ENCODE results near the gene CCNK.

CCNK gene

DNA sequence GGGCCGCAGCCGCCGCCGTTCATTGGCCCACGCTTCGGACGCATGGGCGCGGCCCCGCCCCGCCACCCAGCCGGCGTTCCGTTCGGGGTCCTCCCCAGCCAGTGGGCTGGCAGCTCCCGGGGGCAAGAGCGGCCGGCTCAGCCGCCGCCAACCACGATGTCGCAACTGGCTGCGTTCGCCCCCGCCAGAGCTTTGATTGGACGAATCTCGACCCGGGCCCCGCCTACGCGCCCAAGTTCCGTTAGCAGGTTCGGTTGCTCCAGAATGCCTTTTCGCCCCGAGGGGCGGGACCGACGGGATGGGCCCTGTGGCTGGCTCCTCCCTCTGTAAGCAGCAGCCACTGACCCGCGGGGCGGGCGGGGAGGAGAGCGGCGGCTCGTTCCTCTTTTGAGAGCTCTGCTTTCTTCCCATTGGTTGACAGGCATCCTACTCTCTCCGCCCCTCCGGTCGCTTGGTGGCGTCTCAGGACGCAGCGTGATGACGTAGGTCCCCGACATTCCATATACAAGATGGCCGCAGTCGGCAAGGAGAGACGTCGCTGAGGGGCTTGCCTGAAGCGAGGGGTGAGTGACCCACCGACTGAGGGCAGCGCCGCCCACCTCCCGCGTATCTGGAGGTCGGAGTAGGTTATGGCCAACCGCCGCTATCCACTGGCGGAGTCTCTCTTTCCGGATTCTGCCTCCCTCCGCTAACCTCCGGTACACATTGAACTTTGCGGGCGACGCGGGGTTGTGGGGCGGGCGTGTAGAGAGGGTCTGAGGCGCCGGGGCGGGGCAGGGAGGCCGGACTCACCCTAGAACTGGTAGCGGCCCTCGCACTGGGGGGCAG, at the start of gene CCNK:
Gene CCNK (plus strand): TSS at position 493 of the 828 bp plus-strand sequence. CDS start 11,269 bp downstream, outside the sequence.
- peak; percentile 100 for DNase-seq

DNA sequence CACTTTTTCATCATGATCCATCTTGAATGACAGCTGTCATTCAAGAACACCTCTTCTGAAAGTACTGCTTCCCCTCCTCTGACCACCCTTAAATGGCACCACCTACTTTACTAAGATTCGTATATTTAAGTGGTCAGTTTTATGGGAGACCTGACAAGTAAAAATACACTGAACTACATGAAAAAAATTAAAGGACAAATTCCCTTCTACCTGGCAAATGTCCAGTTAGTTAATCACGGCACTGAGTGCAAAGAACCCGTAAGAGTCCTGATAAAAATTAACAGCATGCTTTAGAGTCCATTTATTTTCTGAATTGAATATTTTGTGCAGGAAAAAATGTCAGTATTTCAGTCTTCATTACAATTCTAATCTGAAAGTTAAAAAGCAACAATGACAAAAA, 49.2 kb upstream of the CCNK start:
- DNase-seq: no peak

DNA sequence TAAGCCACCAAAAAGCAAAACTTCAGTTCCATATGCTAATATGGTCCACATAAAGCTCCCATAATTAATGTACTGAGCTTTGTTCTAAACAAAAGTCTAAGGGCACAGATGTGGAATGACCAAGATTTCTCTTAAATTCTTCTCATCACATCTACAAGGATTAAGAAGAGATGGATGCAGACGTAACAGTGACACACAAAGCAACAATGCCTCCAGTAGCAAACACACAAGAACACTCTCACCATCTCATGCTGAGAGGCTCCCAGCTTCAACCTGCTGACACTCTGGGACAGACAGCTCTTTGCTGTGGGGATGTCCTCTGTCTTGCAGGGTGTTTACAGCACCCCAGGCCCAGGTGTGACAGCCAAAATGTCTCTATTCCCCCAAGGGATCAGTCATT, 48.7 kb upstream of the CCNK start:
- DNase-seq: peak; percentile 35

DNA sequence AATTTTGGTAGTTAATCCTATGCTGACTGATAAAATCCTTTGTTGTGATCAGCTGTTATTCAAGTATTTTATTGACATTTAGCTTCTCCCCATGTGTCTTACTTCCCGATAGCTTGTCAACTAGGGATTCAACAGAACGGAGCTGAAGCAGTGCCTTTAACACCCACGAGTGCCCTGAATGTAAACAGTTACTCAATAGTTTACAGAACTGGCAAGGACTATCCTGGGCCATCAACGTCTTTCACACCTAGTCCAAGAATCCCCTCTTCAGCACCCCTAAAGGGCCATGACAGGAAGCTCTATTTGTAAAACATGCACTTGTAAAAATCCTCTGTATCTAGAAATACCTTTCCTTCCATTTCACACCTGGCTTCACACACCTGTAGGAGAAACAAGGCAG, 45.9 kb upstream of the CCNK start:
- peak; percentile 20 for DNase-seq

DNA sequence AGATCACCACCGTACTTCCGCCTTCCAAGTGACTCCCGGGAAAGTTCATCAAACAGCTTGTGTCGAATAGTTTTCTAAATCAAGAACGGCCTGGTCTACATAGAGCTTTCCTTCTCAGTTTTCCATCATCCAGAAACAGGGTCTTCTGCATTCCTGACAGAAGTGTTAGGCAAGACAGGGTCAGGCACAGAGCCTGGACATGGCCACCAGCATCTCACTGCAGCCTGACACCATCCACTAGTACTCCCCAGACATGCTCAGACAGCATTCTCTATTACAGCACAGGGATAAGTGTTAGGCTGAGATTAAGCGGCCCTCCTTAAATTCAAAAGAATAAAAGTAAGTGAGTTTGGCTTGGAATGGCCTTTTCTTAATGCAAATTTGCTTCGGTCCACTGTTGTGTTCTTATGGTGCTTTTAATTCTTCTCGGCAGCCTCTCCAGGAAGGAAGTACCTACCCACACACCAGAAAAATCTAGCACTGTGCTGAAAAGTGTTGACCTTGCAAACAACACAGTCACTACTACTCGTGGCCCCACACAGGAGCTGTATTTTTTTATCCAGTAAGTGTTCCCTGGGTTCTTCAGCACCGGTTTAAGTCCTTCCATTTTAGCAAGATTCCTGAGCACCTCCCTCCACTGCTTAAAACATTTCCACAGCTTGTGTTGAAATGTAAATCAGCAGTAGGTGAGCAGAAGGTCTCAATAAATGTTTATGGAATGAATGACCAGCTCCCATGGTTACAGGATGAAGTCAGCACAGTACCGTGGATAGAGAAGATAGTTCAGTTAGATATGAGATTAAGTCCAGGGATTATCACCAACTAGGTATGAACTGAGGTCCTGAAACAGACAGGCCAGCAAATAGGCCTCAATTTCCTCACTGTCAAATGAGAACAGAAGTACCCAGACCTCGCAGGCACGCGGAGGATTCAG, 44.7 kb upstream of the CCNK start:
- DNase-seq: peak; percentile 41

DNA sequence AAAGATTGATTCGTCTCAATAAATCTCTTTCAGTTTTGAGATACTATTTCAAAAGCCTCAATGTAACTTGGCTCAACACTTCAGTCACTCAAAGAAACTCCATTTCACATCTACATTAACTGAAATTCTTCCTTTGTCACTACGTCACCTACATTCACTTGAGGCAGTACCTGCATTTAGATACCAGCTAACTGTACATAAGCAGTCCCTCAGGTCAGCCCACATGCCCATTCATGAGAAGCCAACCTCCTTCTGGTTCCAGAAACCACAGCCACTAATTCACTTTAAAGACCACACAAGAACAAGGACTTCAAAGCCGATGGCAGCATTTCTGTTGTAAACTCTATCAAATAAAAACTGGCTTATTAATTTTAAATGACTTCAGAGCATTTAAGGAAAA, 43.5 kb upstream of the CCNK start:
- DNase-seq: peak; percentile 24

DNA sequence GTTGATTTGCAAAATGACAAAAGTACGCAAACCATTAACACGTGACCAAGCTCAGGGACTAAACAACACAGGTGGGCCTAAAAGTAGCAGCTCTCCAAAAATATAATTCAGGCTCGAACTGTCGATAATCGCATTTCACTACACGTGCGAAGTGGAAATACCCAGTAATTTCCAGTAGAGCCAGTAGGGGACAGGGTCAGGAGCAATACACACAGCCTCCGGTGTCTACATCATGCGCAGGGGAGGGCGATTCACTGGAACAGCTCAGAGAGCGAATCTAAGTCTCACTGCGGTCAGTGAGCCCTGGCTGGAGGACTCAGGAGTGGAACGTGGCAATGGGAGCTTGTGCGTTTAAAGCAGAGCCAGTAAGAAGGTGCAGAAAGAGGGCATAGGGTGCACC, 40.9 kb upstream of the CCNK start:
- peak; percentile 39 for DNase-seq

DNA sequence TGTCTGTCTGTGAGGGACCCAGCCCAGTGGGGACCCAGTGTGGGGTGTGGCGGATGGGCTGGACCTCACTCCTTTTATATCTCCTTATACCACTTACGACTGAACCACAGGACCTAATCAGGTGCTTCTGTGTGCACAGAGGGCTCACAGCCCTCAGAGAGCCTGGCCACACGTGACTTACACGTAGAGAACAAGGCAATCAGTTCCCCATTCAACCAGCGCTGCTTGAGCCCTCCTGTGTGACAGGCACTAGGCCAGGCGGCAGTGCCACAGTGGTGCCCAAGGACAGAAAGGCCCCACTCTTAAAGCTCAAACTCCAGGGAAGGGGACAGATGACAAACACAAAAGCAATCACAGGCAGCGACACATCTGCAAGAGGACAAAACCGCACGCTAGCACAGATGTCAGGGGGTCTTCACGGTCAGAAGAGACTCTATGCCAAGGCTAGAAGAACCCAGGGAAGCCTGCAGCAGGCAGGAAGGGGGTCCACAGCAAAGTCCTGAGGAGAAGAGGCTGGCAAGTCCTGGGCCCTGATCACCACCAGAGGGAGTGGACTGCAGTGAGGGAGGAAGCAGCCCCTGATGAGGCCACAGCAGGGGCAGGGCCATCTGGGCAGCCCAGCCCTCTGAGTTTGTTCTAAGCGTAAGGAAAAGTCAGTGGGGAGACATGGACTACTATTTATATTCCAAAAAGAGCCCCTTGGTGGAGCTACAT, 39.9 kb upstream of the CCNK start:
- DNase-seq: peak; percentile 78

DNA sequence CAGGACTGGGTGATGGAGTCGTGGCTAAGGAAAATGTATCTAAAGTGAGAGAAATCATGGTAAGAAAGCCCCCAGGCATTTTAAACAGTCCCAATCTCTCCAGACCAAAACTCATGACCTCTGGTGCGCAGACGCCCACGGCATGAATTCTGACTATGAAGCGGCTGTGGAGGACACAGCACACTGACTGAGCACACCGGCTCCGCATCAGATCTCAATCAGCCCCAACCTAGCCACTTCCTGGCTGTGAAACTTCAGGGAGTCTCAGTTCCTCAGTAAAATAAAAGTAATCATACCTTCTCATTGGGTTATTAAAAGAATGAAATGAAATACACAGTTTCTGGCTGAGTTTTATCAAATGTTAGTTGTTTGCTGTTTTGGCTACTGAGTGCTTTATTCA, 39.3 kb upstream of the CCNK start:
- DNase-seq: no peak

DNA sequence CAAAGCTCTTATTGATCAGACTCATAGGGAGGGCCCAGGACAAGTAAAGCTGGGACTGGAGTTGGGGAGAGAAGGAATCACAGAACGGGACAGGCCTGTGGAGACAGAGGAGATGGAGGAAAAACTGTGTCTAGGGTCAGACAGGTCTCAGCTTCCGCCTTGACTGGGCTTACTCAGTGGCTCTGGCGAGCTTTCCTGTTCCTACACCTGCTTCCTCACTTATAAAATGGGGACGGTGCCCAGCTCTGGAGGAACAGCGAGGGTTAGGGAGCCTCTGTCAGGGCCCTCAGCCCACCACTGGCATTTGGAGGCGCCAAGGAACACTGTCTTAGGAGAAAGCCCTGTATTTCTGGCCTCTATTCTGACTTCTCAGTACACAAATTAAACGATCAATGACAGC, 35.3 kb upstream of the CCNK start:
- peak; percentile 27 for DNase-seq

DNA sequence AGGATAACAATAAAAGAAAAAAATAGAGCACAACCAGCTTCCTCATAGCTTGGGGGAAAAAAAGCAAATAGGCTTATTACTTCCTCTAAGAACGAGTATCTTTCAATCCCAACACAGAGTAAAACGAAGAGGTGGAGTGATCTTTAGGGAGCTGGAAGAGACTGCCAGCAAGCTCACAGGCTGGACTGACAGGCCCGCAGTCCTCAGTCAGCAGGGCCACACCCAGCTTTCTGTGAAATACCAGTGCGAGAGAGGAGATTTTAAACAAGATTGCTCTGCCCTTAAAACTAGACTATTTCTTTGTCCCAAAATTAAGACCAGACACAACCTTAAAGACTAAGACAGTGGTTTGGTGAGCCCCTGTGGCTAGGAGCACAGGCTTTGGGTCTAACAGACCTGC, 33.5 kb upstream of the CCNK start:
- peak; percentile 23 for DNase-seq

DNA sequence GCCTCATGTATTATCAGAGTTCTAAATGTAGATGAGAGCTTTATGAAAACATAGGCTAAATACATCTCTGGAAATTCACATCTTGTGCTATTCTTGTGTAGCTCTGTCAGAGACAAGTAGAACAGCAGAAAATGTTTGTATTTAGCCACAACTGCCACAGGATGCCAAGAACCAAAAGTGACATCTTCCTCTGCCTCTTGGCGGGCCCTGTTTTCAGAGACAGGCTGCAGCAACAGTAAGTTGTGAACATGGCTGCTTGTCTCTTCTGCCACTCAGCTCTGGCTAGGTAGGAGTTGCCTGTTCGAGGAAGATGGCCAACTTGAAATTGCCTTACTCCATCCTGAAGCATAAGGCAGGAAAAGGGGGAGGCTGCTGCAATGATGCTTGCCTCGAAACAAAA, 30.9 kb upstream of the CCNK start:
- peak; percentile 20 for DNase-seq

DNA sequence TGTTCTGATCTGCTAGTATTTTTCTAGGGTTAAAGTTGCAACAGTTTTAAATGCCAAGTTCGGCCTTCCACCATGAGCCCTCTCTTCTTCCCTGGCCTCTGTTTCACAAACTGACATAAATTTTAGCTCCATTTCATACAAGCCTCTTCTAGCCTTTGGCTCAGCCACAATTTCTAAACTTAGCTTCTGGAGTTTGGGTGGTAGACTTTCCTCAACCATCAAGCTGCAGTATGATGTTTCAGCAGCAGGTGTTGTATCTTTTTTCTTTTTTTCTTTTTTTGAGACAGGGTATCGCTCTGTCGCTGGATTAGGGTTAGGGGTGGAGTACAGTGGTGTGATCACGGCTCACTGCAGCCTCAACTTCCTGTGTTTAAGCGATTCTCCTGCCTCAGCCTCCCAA, 30.0 kb upstream of the CCNK start:
- peak; percentile 7 for DNase-seq

DNA sequence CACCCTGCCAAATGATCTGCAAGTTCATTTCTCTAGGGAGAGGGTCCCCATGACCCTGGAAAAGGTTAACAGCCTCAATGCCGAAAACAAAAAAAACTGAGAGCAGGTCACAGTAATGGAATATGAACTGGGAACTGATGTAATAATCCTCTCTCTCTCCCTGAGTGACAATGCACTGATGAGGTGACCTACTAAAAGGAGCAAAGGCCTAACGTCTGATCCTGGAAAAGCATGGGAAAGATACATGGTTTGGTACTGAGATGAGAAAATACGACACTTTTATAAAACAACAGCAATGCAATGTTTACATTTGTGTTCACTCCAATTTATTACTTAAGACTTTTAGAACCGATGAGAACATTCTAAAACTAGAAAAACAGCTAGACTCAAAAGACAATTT, 28.2 kb upstream of the CCNK start:
- peak; percentile 6 for DNase-seq

DNA sequence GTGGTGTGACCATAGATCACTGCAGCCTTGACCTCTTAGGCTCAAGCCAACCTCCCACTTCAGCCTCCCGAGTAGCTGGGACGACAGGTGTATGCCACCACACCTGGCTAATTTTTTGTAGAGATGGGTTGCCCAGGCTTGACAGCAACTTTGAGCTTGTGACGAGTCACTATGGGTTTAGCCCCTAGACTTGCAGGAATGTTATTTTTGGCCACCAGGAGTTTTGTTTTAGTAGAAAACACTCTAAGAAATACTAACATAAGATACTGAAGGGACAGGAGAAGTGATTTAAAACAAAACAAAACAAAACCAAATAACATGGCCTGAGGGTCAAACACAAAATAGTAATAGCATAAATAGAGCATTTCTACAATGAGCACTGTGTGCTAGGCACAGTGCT, 27.0 kb upstream of the CCNK start:
- peak; percentile 25 for DNase-seq

DNA sequence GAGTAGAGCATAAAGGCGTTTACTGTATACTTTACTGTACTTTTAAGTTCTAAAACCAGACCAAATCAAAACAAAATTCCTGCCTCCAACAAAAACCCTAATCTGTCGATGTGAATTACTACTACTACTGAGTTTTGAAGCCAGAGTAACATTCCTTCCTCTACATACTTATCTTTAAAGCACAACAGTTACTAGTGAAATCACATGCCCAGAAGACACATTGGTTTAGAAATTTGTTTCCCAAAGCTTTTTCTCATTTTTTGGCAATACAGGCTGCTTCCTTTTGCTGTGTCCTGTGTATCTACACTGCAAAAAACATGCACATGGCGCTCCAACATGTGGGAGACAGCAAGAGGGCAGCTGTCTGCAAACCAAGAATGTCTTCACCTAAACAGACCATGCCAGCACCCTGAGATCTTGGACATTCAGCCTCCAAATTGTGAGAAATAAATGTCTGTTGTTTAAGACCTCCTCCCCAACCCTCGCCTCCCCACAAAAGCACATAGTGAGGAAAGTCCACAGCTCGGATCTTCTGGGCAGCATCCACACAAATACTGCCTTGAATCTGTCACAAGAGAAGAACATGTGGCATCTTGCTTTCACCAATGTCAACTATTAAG, 21.6 kb upstream of the CCNK start:
- DNase-seq: peak; percentile 29

DNA sequence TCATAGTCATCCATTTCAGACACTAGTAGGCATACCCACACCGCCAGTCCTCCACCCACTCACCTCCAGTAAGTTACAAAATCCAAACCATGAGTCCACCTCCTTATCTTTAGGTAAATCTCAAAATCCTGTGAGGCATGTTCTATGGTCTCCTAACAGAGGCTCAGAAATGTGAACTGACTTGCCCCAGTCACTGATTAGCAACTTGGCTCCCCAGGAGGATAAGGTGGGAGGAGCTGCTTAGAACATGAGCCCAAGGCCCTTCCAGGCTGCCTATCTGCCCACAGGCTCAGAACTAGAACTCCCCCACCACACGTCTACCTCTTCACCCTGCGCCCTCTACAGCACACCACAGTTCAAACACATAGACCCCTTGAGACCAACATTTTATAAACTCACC, 20.4 kb upstream of the CCNK start:
- peak; percentile 68 for DNase-seq

DNA sequence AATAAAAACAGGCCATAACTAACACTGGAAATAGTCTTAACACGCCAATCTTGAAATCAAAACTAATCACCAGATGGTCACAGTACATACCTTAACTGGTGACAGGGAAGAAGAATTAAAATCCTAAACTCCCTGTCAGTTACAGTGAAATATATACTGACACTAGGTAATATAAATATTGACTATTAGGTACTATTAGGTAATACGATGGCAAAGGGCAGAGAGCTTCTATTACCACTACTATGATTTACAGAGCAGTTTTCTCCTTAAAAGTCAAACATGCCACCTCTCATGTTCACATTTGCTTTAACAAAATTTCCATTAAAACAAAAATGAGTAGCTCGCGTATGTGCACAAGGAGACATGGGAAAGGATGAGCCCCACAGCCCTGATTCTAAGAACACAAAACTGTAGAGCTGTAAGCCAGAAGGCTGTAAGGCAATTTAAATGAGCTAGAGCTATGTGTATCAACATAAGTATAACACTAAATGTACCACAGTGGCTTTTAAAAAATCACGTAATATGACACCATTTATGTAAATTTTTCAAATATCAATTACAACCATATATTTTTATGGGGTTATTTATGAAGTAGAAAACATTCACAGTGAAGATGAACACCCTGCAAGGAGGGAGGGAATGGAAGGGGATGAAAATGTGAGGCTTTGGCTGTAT, 19.7 kb upstream of the CCNK start:
- no peak for DNase-seq

DNA sequence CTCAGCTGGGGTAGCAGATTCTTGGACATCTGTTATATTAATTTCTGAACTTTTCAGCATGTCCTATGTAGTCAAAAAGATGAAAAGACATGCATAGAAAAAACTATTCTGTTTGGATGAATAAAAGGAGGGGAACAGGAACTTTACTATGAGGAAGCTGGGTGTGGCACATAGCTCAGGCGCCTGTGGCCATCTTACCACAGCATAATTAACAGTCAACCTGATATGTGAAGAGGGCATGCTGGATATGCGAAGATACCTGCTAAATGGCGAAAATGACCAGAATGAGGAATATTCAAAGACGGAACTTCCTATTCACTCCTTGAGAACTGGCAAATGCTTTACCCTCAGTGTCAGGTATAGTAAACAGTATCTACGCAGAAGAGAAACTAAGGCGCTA, 19.0 kb upstream of the CCNK start:
- DNase-seq: peak; percentile 24

DNA sequence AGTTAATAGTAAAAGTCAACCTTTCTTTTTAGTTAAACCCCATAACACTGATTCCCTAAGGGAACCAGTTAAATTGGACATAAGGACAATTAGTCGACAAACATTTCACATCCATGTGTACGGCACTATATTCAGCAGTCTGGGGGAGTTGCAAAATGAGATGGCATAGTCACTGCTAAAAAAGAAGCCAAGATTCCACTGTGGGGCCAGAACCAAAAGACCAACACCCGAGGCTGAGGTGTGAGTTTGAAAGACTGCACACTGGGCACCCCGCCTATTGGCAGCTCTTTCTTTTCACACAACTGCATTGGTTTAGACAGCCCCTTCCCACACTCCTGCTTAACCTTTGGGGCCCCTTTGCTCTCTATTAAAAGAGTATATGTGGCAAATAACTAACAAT, 17.2 kb upstream of the CCNK start:
- no peak for DNase-seq

DNA sequence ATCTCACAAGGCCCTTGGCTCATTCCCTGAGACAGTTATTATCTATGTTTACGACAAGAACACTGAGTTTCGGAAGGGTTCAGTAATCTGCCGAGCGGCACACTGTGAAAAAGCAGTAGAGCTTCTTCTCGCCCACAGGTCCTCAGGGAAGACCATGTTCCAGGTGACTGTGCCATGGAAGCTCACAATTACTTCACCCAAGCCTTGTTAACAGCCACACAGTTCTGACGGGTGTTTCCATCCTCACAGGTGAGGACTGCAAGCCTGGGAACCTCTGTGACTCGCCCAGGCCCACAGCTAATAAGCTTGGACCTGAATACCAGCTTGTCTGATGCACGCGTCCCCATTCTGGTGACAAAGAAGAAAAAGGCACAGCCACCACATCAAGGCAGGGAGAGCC, 15.9 kb upstream of the CCNK start:
- DNase-seq: no peak

DNA sequence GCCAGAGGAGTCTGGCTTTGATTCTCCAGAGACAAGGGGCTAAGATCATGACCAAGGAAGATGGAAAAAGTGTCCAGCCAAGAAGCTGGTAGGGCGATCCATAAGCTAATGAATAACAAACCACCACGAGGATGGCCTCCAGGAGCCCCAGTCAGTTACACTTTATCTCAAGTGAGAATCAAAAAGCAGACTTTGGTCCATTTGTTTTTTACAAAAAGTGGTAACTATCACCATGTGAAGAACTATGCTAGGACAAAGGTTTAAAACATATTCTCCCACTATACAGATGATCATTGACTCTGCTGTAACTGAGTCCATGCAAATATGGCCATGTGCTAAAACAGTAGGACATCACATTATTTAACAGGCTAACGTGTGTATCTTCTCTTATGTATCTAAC, 14.5 kb upstream of the CCNK start:
- no peak for DNase-seq
